ENCODE data around the gene PMPCA. TPM values are rescaled to one million over a fixed set of nuclear protein-coding genes. Genes with fewer than 3 reads are reported as not detected.
A peak's percentile ranks its signal among the peaks of the same experiment; 100 is the strongest.

The PMPCA gene
- total and polyA plus RNA-seq, 2 of the 13 experiments (the other 11 are each of a cell fraction or from before 2014, with no cell fraction given): 70.2 to 88.4 TPM

GRCh38 chr9:136471802-136472487 lies 61.5 kb downstream of the PMPCA start (continued):
- TF ChIP-seq ZNF34 (CRISPR knock-in tag; IDR thresholded peaks at IDR 0.05; ENCODE audit: borderline replicate concordance) (no peak), SAFB2 (CRISPR knock-in tag; IDR thresholded peaks at IDR 0.05; ENCODE audit: borderline replicate concordance, low read depth) (no peak), ZNF101 (CRISPR knock-in tag; IDR thresholded peaks at IDR 0.05; ENCODE audit: borderline replicate concordance, low read depth) (no peak), U2AF1 (optimal IDR thresholded peaks at IDR 0.05; ENCODE audit: low read depth, low read length) (no peak), ZNF556 (CRISPR knock-in tag; IDR thresholded peaks at IDR 0.05; ENCODE audit: borderline replicate concordance) (no peak), MYNN (CRISPR knock-in tag; IDR thresholded peaks at IDR 0.05; ENCODE audit: low read depth) (no peak), TFDP1 (CRISPR knock-in tag; IDR thresholded peaks at IDR 0.05; ENCODE audit: borderline replicate concordance) (no peak), CC2D1A (CRISPR knock-in tag; IDR thresholded peaks at IDR 0.05) (no peak), ISX (CRISPR knock-in tag; conservative IDR thresholded peaks at IDR 0.05) (no peak)

GRCh38 chr9:136472640-136473353 lies 62.3 kb downstream of the PMPCA start:
- TF ChIP-seq ZBTB2 (CRISPR knock-in tag; IDR thresholded peaks at IDR 0.05; ENCODE audit: low read depth): no peak
- no peak for TF ChIP-seq SMYD3 (CRISPR knock-in tag; IDR thresholded peaks at IDR 0.05)
- no peak for TF ChIP-seq PBX3 (CRISPR knock-in tag; IDR thresholded peaks at IDR 0.05; ENCODE audit: borderline replicate concordance)
- TF ChIP-seq TBL1XR1 (IDR thresholded peaks at IDR 0.05; ENCODE audit: borderline replicate concordance, low read length, partially characterized antibody): no peak
- peak; percentile 15; the same call in 1 of the 2 replicates for TF ChIP-seq ZNF768 (CRISPR knock-in tag; IDR thresholded peaks at IDR 0.05)
- peak; percentile 31 for TF ChIP-seq AGO2 (optimal IDR thresholded peaks at IDR 0.05; ENCODE audit: low read depth, low read length)
- Histone ChIP-seq H3K4me1 (ENCODE audit: insufficient read depth, low read length) (no peaks in the 10 kb centered on the region), H3K9ac (ENCODE audit: insufficient read depth, low read depth, low read length) (no peak overlapping the region), H3K27ac (ENCODE audit: extremely low read length, insufficient read depth, low read length) (no peak overlapping the region), H3K4me2 (ENCODE audit: low read depth, low read length) (no peak overlapping the region), H3K9me3 (ENCODE audit: low read length) (no peaks in the 10 kb centered on the region), H3K36me3 (replicated peaks in 1 of 2; ENCODE audit: control insufficient read depth in 1 of 2, insufficient read depth in 2 of 2, low read length in 2 of 2) (peaks cover 46 to 98% of the 10 kb centered on the region in 2 experiments), H3K4me3 (replicated peaks in 1 of 3; ENCODE audit: insufficient read depth in 1 of 3, low read depth in 2 of 3, low read length in 3 of 3) (no peak overlapping the region), H3K79me2 (ENCODE audit: insufficient read depth, low read length) (peaks cover 3% of the 10 kb centered on the region), H2AFZ (ENCODE audit: low read length) (no peak overlapping the region), H4K20me1 (ENCODE audit: insufficient read depth, low read length) (peaks cover 16% of the 10 kb centered on the region; the same call in 1 of the 2 replicates), H3K27me3 (ENCODE audit: control insufficient read depth in 1 of 2, insufficient read depth in 2 of 2, low read length in 2 of 2) (no peaks in the 10 kb centered on the region)
- no peak for ATAC-seq
- intact Hi-C loops (cut with micrococcal nuclease; ENCODE audit: unreplicated experiment) (no loop called here), in situ Hi-C loops (cut with HindIII; ENCODE audit: extremely low pct_ligation_motif_present, low pct_unique_long_range_greater_than_20kb) (no loop called here)
- ChIA-PET POLR2A (no interaction called here), CTCF (ENCODE audit: low intra/inter-chr PET ratio, low total read pairs) (no interaction called here)
- DNase-seq (ENCODE audit: low spot score): no peak
- BruUV-seq (replicated peaks): no TSS peak
- FAIRE-seq: no peak
- 92% methylated on average over 15 of the region's 28 CpGs for WGBS (ENCODE audit: low lambda C conversion rate)

Measured in HepG2 (cell line).